Neural cell (in vitro differentiated cells): ENCODE measurements around the gene LRP8.

Experiments
- EP300 ChIP-seq: fragments of 450-650 bp; conservative IDR thresholded peaks from 2 replicates; pipeline ENCODE4 v1.6.1; 2014; ENCODE audit warnings: antibody characterized with exemption, mild to moderate bottlenecking, moderate library complexity; ENCODE audit not compliant: poor library complexity, severe bottlenecking
- EZH2 ChIP-seq: fragments of 200-600, 300-800 bp; shearing (Covaris generic), sonication (generic); IDR thresholded peaks from 2 replicates; pipeline ENCODE4 v1.6.1; 2014; ENCODE audit warnings: antibody characterized with exemption, low read length, borderline replicate concordance, mild to moderate bottlenecking; ENCODE audit not compliant: insufficient read depth, poor library complexity, severe bottlenecking
- POLR2AphosphoS5 ChIP-seq: IDR thresholded peaks from 2 replicates; pipeline ENCODE4 v1.6.1; 2012
- TAF1 ChIP-seq: IDR thresholded peaks from 2 replicates; pipeline ENCODE4 v1.6.1; 2012; ENCODE audit warnings: low read depth
- TF ChIP-seq, protein P1 (sequence below): fragments of 450-650 bp; IDR thresholded peaks from 2 replicates; pipeline ENCODE4 v1.5.1; 2014; ENCODE audit warnings: antibody characterized with exemption, mild to moderate bottlenecking, moderate library complexity; ENCODE audit not compliant: poor library complexity, severe bottlenecking

DNA sequence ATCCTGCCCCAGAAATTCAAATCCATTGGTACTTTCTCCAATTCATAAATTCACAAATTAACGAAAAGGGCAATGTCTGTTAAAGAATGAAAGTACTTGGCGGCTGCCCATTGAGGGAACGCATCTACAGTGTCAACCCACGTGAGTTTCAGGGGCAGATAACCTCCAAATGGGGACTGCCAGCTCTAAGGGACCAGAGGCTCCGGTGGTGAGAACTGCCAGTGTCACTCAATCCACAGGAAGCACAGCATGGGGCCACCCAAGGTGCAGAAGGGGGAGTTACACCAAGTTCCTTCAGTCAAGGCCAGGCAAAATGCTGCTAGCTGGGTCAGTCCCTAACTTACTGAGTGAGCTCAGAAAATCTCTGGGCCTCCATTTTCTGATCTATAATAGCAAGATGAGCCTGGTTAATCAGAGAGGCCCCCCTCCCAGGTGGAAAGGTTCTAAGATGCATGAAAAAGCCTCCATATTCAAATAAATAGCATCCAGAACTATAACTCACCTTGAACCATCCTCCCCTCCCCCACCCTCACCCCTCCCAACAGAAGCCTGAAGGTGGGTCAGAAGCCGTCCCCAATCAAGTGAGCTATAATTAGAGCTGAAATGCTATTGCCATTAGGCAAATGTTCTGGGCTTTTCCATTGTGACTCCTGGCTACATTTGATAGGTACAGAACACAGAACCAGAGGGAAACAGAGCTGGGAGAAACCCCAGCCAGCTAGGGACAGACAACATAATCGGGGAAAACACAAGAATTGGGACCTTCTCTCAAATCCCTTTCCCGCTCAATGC, 41.7 kb downstream of the LRP8 start:
- TF ChIP-seq, protein P1, sequence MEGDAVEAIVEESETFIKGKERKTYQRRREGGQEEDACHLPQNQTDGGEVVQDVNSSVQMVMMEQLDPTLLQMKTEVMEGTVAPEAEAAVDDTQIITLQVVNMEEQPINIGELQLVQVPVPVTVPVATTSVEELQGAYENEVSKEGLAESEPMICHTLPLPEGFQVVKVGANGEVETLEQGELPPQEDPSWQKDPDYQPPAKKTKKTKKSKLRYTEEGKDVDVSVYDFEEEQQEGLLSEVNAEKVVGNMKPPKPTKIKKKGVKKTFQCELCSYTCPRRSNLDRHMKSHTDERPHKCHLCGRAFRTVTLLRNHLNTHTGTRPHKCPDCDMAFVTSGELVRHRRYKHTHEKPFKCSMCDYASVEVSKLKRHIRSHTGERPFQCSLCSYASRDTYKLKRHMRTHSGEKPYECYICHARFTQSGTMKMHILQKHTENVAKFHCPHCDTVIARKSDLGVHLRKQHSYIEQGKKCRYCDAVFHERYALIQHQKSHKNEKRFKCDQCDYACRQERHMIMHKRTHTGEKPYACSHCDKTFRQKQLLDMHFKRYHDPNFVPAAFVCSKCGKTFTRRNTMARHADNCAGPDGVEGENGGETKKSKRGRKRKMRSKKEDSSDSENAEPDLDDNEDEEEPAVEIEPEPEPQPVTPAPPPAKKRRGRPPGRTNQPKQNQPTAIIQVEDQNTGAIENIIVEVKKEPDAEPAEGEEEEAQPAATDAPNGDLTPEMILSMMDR = no peak
- TF ChIP-seq EZH2 (no peak), POLR2AphosphoS5 (no peak), EP300 (no peak), TAF1 (no peak)
